Mucosa of rectum (tissue), 2 donors: ENCODE measurements around the gene NEMF.
A peak's percentile ranks its signal among the peaks of the same experiment; 100 is the strongest.
"Not testable (repeated sequence)": the region's sequence is repeated elsewhere in the genome, so short reads cannot be mapped to it uniquely, and the experiment has no call there.

Experiments used
- H3K27ac ChIP-seq, 2 donors: one replicate each; pipeline ENCODE4 v1.7.0; 2013; ENCODE audit warnings: inconsistent platforms in 2 of 2, low read depth in 2 of 2, low read length in 2 of 2
- H3K27me3 ChIP-seq, 2 donors: one replicate each; pipeline ENCODE4 v1.7.0; 2013; ENCODE audit warnings: low read length in 2 of 2; ENCODE audit not compliant: control insufficient read depth in 2 of 2, insufficient read depth in 2 of 2
- H3K36me3 ChIP-seq, 2 donors: one replicate each; pipeline ENCODE4 v1.7.0; 2013; ENCODE audit warnings: low read length in 2 of 2; ENCODE audit not compliant: control insufficient read depth in 2 of 2, insufficient read depth in 2 of 2
- H3K4me1 ChIP-seq, 2 donors: one replicate each; pipeline ENCODE4 v1.7.0; 2013; ENCODE audit warnings: low read length in 2 of 2, mild to moderate bottlenecking in 1 of 2; ENCODE audit not compliant: control insufficient read depth in 2 of 2, insufficient read depth in 2 of 2
- H3K4me3 ChIP-seq, 2 donors: one replicate each; pipeline ENCODE4 v1.7.0; 2013; ENCODE audit warnings: low read length in 2 of 2
- H3K9ac ChIP-seq, 2 donors: one replicate each; pipeline ENCODE4 v1.7.0; 2013; ENCODE audit warnings: low read length in 2 of 2, low read depth in 1 of 2, mild to moderate bottlenecking in 1 of 2
- H3K9me3 ChIP-seq, 2 donors: one replicate each; pipeline ENCODE4 v1.7.0; 2013; ENCODE audit warnings: low read length in 2 of 2; ENCODE audit not compliant: control insufficient read depth in 2 of 2
- donor health status: healthy.
- donor health status: Normal muscosa, but diverticular disease.

NEMF gene

DNA sequence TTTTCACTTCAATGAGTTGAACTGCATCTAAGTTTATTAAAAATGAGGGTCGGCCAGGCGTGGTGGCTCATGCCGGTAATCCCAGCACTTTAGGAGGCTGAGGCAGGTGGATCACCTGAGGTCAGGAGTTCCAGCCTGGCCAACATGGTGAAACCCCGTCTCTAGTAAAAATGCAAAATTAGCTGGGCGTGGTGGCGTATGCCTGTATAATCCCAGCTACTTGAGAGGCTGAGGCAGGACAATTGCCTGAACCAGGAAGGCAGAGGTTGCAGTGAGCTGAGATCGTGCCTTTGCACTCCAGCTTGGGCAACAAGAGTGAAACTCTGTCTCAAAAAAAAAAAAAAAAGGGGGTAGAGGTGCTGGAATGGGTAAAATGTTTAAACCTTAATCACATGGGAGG, 71.5 kb downstream of the NEMF start:
- not testable (repeated sequence) for H3K4me3 ChIP-seq, H3K27me3 ChIP-seq, H3K4me1 ChIP-seq, H3K9ac ChIP-seq, H3K9me3 ChIP-seq
- Histone ChIP-seq H3K27ac (peak overlapping the region in 1 of 2 donors; percentile 22), H3K36me3 (peaks cover 73 to 80% of the 10 kb centered on the region in 2 donors)

DNA sequence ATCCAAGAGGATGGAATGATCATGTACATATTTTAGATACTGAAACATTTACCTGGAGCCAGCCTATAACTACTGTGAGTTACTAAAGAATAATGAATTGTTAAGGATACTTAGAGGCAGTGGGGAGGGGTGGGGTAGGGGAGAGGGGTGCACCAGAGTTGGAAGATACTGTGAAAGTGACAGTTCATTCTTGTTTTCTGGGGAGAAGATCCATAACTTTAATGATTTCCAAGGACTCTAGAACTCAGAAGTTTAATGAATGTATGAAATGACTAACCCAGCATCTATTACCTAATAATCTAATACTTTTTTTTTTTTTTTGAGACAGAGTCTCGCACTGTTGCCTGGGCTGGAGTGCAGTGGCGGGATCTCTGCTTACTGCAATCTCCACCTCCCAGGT, 74.2 kb downstream of the NEMF start:
- Histone ChIP-seq H3K9me3 (no peaks in the 10 kb centered on the region), H3K4me1 (no peaks in the 10 kb centered on the region), H3K4me3 (no peak overlapping the region), H3K36me3 (peaks cover 70 to 81% of the 10 kb centered on the region in 2 donors), H3K27me3 (no peaks in the 10 kb centered on the region), H3K9ac (no peak overlapping the region), H3K27ac (no peak overlapping the region)

DNA sequence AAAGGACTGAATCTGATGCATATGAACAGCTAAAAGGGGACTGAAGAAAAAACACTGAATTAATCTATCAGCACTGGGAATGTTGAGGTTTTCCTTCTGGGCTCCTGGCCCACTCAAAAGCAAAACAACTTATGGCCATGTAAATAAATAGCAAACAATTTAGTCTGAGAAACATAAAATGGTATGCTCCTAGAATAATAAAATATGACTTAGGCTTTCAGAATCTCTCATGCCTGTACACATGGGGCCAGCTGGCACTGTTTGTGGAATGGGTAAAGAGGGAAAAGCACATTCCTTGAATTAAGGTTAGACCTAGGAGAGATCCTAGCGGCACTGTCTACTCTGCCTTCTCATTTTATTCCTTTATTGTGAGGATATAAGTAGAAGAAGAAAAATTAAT, 78.5 kb downstream of the NEMF start:
- H3K9ac ChIP-seq: no peak overlapping the region
- H3K36me3 ChIP-seq: peaks cover 31 to 48% of the 10 kb centered on the region in 2 donors
- H3K27ac ChIP-seq: no peak overlapping the region
- no peak overlapping the region for H3K4me3 ChIP-seq
- H3K4me1 ChIP-seq: peaks cover 14 to 19% of the 10 kb centered on the region in 2 donors
- no peaks in the 10 kb centered on the region for H3K9me3 ChIP-seq
- H3K27me3 ChIP-seq: no peaks in the 10 kb centered on the region

DNA sequence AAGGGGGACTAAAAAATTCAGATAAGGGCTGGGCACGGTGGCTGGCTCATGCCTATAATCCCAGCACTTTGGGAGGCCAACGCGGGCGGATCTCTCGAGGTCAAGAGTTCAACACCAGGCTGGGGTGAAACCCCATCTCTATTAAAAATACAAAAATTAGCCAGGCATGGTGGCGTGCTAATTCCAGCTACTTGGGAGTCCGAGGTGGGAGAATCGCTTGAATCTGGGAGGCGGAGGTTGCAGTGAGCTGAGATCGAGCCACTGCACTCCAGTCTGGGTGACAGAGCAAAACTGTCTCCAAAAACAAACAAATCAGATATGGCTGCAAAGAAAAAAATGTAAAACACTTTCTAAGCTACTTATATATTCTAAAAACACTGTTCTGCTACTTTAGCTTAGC, 80.9 kb downstream of the NEMF start:
- not testable (repeated sequence) for H3K27me3 ChIP-seq, H3K9me3 ChIP-seq, H3K9ac ChIP-seq, H3K4me3 ChIP-seq, H3K27ac ChIP-seq
- Histone ChIP-seq H3K4me1 (peaks cover 17 to 27% of the 10 kb centered on the region in 2 donors), H3K36me3 (peaks cover 22 to 27% of the 10 kb centered on the region in 2 donors)

DNA sequence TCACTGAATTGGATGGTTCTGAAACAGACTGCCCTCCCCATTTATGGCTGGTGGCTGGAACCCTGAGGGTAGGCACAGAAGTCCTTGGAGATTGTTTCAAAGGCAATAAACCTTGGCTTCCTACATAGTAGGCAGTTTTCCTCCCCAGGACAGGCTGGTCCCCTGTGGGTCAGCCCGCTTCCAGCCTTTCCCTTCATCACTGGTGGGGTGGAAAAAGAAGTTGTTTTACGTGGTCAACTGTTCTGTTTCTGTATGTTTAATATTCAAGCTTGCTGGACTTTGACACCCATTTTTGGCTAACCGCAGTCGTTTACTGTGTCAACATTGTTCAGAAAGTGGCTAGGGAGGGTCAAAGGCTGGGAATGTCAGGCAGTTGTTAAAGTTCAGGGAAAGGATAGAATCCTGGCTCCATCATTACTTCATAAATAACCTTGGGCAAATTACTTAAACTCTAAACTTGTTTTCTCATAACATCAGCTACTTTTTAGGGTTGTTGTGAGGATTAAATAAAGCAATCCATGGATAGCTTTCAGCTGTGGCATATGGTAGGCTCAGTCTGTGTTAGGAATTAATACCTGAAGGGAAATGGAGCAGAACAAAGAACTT, 82.3 kb downstream of the NEMF start:
- Histone ChIP-seq H3K9me3 (no peaks in the 10 kb centered on the region), H3K27ac (peak overlapping the region; percentile 100), H3K4me1 (peaks cover 17 to 27% of the 10 kb centered on the region in 2 donors), H3K27me3 (no peaks in the 10 kb centered on the region), H3K4me3 (peak overlapping the region; percentile 98), H3K9ac (peak overlapping the region; percentile 65 to 100), H3K36me3 (peaks cover 12 to 20% of the 10 kb centered on the region in 2 donors)

DNA sequence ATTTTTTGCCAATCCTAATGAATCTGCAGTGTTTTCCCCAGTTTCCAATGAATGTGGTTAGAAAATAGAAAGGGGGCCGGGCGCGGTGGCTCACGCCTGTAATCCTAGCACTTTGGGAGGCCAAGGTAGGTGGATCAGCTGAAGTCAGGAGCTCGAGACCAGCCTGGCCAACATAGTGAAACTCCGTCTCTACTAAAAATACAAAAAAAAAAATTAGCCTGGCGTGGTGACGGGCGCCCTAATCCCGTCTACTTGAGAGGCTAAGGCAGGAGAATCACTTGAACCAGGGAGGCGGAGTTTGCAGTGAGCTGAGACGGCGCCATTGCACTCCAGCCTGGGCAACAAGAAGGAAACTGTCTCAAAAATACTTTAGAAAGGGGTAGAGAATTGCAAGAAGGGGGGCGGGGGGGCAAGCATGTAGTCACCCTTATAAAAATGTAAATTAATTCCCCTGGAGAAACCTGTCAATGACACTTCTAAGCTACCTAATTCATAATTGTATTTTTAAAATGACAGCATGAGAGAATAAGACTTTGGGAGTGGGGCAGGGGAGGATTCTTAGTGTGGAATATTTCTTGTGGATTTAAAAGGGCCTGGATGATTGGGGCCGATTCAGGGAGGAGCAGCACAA, 82.9 kb downstream of the NEMF start:
- H3K27ac ChIP-seq: peak overlapping the region; percentile 100
- peak overlapping the region; percentile 99 to 100 for H3K9ac ChIP-seq
- H3K9me3 ChIP-seq: no peaks in the 10 kb centered on the region
- H3K36me3 ChIP-seq: peaks cover 7 to 13% of the 10 kb centered on the region in 2 donors
- peaks cover 17 to 27% of the 10 kb centered on the region in 2 donors for H3K4me1 ChIP-seq
- H3K27me3 ChIP-seq: no peaks in the 10 kb centered on the region
- peak overlapping the region; percentile 98 for H3K4me3 ChIP-seq

DNA sequence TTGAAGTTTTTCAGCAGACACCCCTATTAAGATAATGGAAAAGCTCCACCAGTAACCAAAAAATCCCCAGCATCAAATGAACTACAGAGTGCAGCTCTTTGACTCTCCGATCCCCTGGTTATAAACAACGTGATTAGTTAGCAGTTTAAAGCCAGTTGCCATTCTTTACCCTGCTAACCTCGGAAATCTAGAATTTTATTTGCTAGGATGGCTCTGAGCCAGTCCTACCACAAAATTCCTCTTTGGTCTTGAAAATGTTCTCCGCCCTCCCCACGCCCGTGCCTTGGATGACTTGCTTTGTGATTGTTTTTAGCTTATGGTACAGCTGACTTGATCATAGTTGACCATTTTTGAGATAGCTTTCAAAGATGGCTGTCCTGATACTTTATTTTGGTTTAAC, 83.4 kb downstream of the NEMF start:
- H3K36me3 ChIP-seq: peaks cover 2 to 9% of the 10 kb centered on the region in 2 donors
- H3K27me3 ChIP-seq: no peaks in the 10 kb centered on the region
- H3K9ac ChIP-seq: peak overlapping the region; percentile 99 to 100
- peak overlapping the region; percentile 100 for H3K27ac ChIP-seq
- peak overlapping the region; percentile 98 for H3K4me3 ChIP-seq
- peaks cover 17 to 27% of the 10 kb centered on the region in 2 donors for H3K4me1 ChIP-seq
- H3K9me3 ChIP-seq: no peaks in the 10 kb centered on the region

DNA sequence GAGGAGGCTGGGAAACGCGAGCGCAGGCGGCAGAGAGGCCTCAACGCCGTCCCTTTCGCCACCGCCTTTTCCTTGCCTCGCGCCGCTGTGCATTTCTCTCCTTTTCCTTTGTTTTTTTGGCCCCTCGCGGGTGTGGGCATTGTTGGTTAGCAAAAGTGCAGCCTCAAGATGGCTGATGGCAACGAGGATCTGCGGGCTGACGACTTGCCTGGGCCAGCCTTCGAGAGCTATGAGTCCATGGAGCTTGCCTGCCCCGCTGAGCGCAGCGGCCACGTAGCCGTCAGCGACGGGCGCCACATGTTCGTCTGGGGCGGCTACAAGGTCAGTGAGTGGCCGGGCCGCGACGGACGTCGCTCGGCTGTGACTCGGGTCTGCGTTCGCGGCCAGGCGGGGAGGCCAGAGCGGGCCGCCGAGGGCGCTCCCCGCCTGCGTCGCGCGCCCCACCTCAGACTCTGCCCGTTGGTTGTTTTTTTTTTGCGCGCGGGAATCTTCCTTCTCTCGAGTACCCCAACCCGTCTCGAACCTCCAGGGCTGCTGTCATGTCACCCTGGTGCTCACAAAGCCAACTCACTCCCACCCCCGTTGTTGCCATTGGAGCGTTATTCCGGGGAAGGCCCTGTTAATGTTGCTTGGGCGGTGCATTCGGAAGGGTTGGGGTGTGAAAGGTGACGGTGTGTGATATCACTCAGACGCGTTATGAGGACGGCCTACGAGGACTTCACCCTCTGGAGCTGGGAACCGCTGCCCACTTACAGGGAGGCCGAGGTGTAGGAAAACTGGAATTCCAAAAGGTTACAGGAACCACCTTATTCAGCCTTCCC, 84.1 kb downstream of the NEMF start:
- Histone ChIP-seq H3K9me3 (no peaks in the 10 kb centered on the region), H3K4me1 (peaks cover 17 to 27% of the 10 kb centered on the region in 2 donors), H3K4me3 (peak overlapping the region; percentile 98), H3K36me3 (peaks cover 0 to 5% of the 10 kb centered on the region in 2 donors), H3K27ac (peak overlapping the region; percentile 100), H3K27me3 (no peaks in the 10 kb centered on the region), H3K9ac (peak overlapping the region; percentile 99 to 100)

DNA sequence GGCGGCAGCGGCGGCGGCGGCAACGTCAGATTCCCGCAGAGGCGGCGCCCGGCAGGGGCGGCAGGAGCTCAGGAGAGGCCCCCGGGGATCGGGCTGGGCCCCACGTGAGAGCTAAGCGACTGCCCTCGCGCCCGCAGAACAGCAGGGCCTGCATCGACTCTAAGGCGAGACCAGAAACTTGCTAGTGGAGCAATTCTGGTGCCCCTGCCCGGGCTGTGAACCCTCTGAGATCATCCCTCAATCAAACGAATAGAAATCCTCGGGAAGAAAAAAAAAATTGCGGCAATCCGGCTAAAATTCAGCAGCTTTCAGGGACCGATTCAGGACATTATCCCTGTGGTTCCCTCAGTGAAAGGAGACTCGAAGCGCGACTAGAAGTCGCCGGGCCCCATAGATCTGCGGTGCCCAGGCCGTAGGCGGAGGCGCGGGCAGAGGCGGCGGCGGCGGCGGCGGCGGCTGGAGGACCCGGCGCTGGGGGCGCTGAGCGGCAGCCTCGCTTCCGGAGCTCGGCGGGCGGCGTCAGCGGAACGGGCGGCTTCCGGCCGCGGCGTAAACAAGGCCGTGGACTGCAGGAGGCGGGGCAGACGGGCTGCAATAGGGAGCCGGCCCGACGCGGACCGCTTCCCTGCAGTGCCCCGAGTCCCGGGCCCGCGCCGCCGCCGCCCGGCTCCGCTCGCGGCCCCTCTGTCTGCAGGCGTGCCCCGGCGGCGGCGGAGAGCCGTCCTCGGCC, 84.9 kb downstream of the NEMF start, which contains the start of gene KLHDC2:
Gene KLHDC2 (plus strand): TSS at position 583 of the 730 bp plus-strand sequence. CDS start 316 bp downstream, outside the sequence.
- H3K36me3 ChIP-seq: peaks cover 0 to 5% of the 10 kb centered on the region in 2 donors
- H3K9me3 ChIP-seq: no peaks in the 10 kb centered on the region
- peak within 1 kb of the TSS; percentile 100 for H3K27ac ChIP-seq
- peak within 1 kb of the TSS; percentile 98 for H3K4me3 ChIP-seq
- peak within 1 kb of the TSS; percentile 99 to 100 for H3K9ac ChIP-seq
- H3K4me1 ChIP-seq: peaks cover 17 to 27% of the 10 kb centered on the region in 2 donors
- no peaks in the 10 kb centered on the region for H3K27me3 ChIP-seq
